Mesendoderm (in vitro differentiated cells): Measurements from ENCODE around the gene RELCH.
A peak's percentile ranks its signal among the peaks of the same experiment; 100 is the strongest.

Experiments
- DNase-seq: peaks from one replicate; pipeline ENCODE4 v3.0.0; 2013
- H2AK5ac ChIP-seq: 2 replicates; pipeline ENCODE4 v1.6.1; 2013; ENCODE audit warnings: low read length, inconsistent platforms
- H2BK120ac ChIP-seq: 2 replicates; pipeline ENCODE4 v1.6.1; 2013; ENCODE audit warnings: low read depth, mild to moderate bottlenecking, low read length, moderate library complexity, mixed read lengths
- H2BK15ac ChIP-seq: replicated peaks from 2 replicates; pipeline ENCODE4 v1.6.1; 2013; ENCODE audit warnings: low read depth, mild to moderate bottlenecking, moderate library complexity
- H2BK5ac ChIP-seq: 2 replicates; pipeline ENCODE4 v1.6.1; 2013; ENCODE audit warnings: low read length, inconsistent platforms
- H3K18ac ChIP-seq: 2 replicates; pipeline ENCODE4 v1.6.1; 2013; ENCODE audit warnings: mild to moderate bottlenecking, low read length, mixed read lengths
- H3K23ac ChIP-seq: one replicate; pipeline ENCODE4 v1.6.1; 2013; ENCODE audit warnings: low read length
- H3K27ac ChIP-seq: 2 replicates; pipeline ENCODE4 v1.5.1; 2013; ENCODE audit warnings: low read depth, mild to moderate bottlenecking, inconsistent platforms, low read length, moderate library complexity
- H3K27me3 ChIP-seq: 2 replicates; pipeline ENCODE4 v1.6.1; 2013; ENCODE audit warnings: low read length, control low read depth, mild to moderate bottlenecking, inconsistent platforms; ENCODE audit not compliant: insufficient read depth, poor library complexity
- H3K36me3 ChIP-seq: 2 replicates; pipeline ENCODE4 v1.6.1; 2013; ENCODE audit warnings: low read length, inconsistent platforms; ENCODE audit not compliant: control insufficient read depth, insufficient read depth
- H3K4ac ChIP-seq: one replicate; pipeline ENCODE4 v1.6.1; 2013; ENCODE audit warnings: low read depth, mild to moderate bottlenecking, low read length, moderate library complexity
- H3K4me1 ChIP-seq: 2 replicates; pipeline ENCODE4 v1.6.1; 2013; ENCODE audit warnings: low read depth, low read length, inconsistent platforms; ENCODE audit not compliant: control insufficient read depth
- H3K4me2 ChIP-seq: 2 replicates; pipeline ENCODE4 v1.6.1; 2013; ENCODE audit warnings: low read length
- H3K4me3 ChIP-seq: 2 replicates; pipeline ENCODE4 v1.5.1; 2013; ENCODE audit warnings: mild to moderate bottlenecking, low read length
- H3K56ac ChIP-seq: one replicate; pipeline ENCODE4 v1.6.1; 2013; ENCODE audit warnings: low read length
- H3K79me1 ChIP-seq: 2 replicates; pipeline ENCODE4 v1.6.1; 2013; ENCODE audit warnings: low read length, inconsistent platforms
- H3K79me2 ChIP-seq: 2 replicates; pipeline ENCODE4 v1.6.1; 2013; ENCODE audit warnings: mild to moderate bottlenecking, low read length; ENCODE audit not compliant: control insufficient read depth, insufficient read depth
- H3K9ac ChIP-seq: 2 replicates; pipeline ENCODE4 v1.6.1; 2013; ENCODE audit warnings: low read length, inconsistent platforms
- H4K5ac ChIP-seq: one replicate; pipeline ENCODE4 v1.6.1; 2013; ENCODE audit warnings: low read length
- H4K8ac ChIP-seq: one replicate; pipeline ENCODE4 v1.6.1; 2013; ENCODE audit warnings: low read depth, mild to moderate bottlenecking, control low read depth, low read length, moderate library complexity
- WGBS: extraction: QIAGEN DNeasy Blood & Tissue Kit; methylation state at CpG from one replicate; pipeline ENCODE4 v1.1.7; 2013; ENCODE audit warnings: low lambda C conversion rate, missing lambda C conversion rate; ENCODE audit not compliant: insufficient coverage; ENCODE audit errors: extremely low coverage; 5-methylcytosine and 5-hydroxymethylcytosine counted together

RELCH gene

GRCh38 chr18:62341473-62341872 is 154.4 kb downstream of the RELCH start:
- H3K4me3 ChIP-seq: no peak overlapping the region
- H3K27me3 ChIP-seq: no peaks in the 10 kb centered on the region
- no peak overlapping the region for H3K27ac ChIP-seq
- H3K79me1 ChIP-seq: no peaks in the 10 kb centered on the region
- H2BK5ac ChIP-seq: no peak overlapping the region
- H4K5ac ChIP-seq: no peak overlapping the region
- DNase-seq: no peak
- no peak overlapping the region for H3K4ac ChIP-seq
- H4K8ac ChIP-seq: no peak overlapping the region
- no peaks in the 10 kb centered on the region for H3K79me2 ChIP-seq
- peaks cover 10% of the 10 kb centered on the region for H3K4me1 ChIP-seq
- no peak overlapping the region for H2BK15ac ChIP-seq
- no peak overlapping the region for H3K56ac ChIP-seq
- H3K9ac ChIP-seq: no peak overlapping the region
- H2AK5ac ChIP-seq: no peak overlapping the region
- no peak overlapping the region for H3K18ac ChIP-seq
- H3K23ac ChIP-seq: no peak overlapping the region
- H2BK120ac ChIP-seq: no peak overlapping the region
- H3K36me3 ChIP-seq: no peaks in the 10 kb centered on the region
- WGBS: no CpG with 5 or more reads among the region's 3 CpGs
- no peak overlapping the region for H3K4me2 ChIP-seq

- Histone ChIP-seq H2BK120ac (no peak overlapping the region), H3K18ac (no peak overlapping the region), H3K79me1 (no peaks in the 10 kb centered on the region), H3K79me2 (no peaks in the 10 kb centered on the region), H3K23ac (no peak overlapping the region), H2AK5ac (no peak overlapping the region), H3K27me3 (no peaks in the 10 kb centered on the region), H3K56ac (no peak overlapping the region), H3K36me3 (no peaks in the 10 kb centered on the region), H4K8ac (no peak overlapping the region), H3K4me1 (peaks cover 16% of the 10 kb centered on the region), H2BK15ac (no peak overlapping the region), H4K5ac (no peak overlapping the region), H2BK5ac (no peak overlapping the region), H3K4ac (no peak overlapping the region), H3K27ac (no peak overlapping the region), H3K9ac (no peak overlapping the region), H3K4me3 (no peak overlapping the region), H3K4me2 (no peak overlapping the region)
- no CpG with 5 or more reads among the region's 4 CpGs for WGBS
- DNase-seq: no peak
Measured at GRCh38 chr18:62342884-62343283, 155.8 kb downstream of the RELCH start.

GRCh38 chr18:62343316-62343715 is 156.3 kb downstream of the RELCH start:
- no CpG with 5 or more reads among the region's 8 CpGs for WGBS
- H2BK5ac ChIP-seq: no peak overlapping the region
- no peak overlapping the region for H2BK120ac ChIP-seq
- peaks cover 16% of the 10 kb centered on the region for H3K4me1 ChIP-seq
- no peak overlapping the region for H3K4me2 ChIP-seq
- H3K27me3 ChIP-seq: no peaks in the 10 kb centered on the region
- H3K9ac ChIP-seq: no peak overlapping the region
- no peak overlapping the region for H4K5ac ChIP-seq
- H3K36me3 ChIP-seq: no peaks in the 10 kb centered on the region
- H3K79me1 ChIP-seq: no peaks in the 10 kb centered on the region
- no peak overlapping the region for H2AK5ac ChIP-seq
- no peaks in the 10 kb centered on the region for H3K79me2 ChIP-seq
- H2BK15ac ChIP-seq: no peak overlapping the region
- DNase-seq: no peak
- H3K27ac ChIP-seq: no peak overlapping the region
- H3K18ac ChIP-seq: no peak overlapping the region
- no peak overlapping the region for H3K4me3 ChIP-seq
- H3K56ac ChIP-seq: no peak overlapping the region
- no peak overlapping the region for H3K4ac ChIP-seq
- H3K23ac ChIP-seq: no peak overlapping the region
- H4K8ac ChIP-seq: no peak overlapping the region

- Histone ChIP-seq H3K4me1 (peaks cover 9% of the 10 kb centered on the region), H3K56ac (no peak overlapping the region), H4K5ac (no peak overlapping the region), H2BK120ac (no peak overlapping the region), H2BK5ac (no peak overlapping the region), H3K27ac (no peak overlapping the region), H3K4ac (no peak overlapping the region), H3K23ac (no peak overlapping the region), H3K36me3 (no peaks in the 10 kb centered on the region), H2BK15ac (no peak overlapping the region), H3K4me2 (no peak overlapping the region), H3K9ac (no peak overlapping the region), H3K4me3 (no peak overlapping the region), H4K8ac (no peak overlapping the region), H3K18ac (no peak overlapping the region), H2AK5ac (no peak overlapping the region), H3K79me1 (no peaks in the 10 kb centered on the region), H3K27me3 (no peaks in the 10 kb centered on the region), H3K79me2 (no peaks in the 10 kb centered on the region)
- no peak for DNase-seq
- no CpG with 5 or more reads among the region's 2 CpGs for WGBS
Measured at GRCh38 chr18:62345909-62346308, 158.9 kb downstream of the RELCH start.

GRCh38 chr18:62346333-62347088 is 159.5 kb downstream of the RELCH start:
- no peak overlapping the region for H3K4ac ChIP-seq
- no peak overlapping the region for H3K4me3 ChIP-seq
- H3K9ac ChIP-seq: no peak overlapping the region
- WGBS: no CpG with 5 or more reads among the region's 7 CpGs
- H2AK5ac ChIP-seq: no peak overlapping the region
- H2BK5ac ChIP-seq: no peak overlapping the region
- H3K79me1 ChIP-seq: no peaks in the 10 kb centered on the region
- no peak for DNase-seq
- H4K5ac ChIP-seq: no peak overlapping the region
- no peak overlapping the region for H2BK15ac ChIP-seq
- H2BK120ac ChIP-seq: no peak overlapping the region
- H3K23ac ChIP-seq: peak overlapping the region; percentile 16
- no peak overlapping the region for H3K56ac ChIP-seq
- H3K27me3 ChIP-seq: no peaks in the 10 kb centered on the region
- H3K27ac ChIP-seq: no peak overlapping the region
- peaks cover 9% of the 10 kb centered on the region for H3K4me1 ChIP-seq
- H3K36me3 ChIP-seq: no peaks in the 10 kb centered on the region
- no peak overlapping the region for H4K8ac ChIP-seq
- no peak overlapping the region for H3K4me2 ChIP-seq
- no peaks in the 10 kb centered on the region for H3K79me2 ChIP-seq
- no peak overlapping the region for H3K18ac ChIP-seq

GRCh38 chr18:62347089-62347506 is 160.0 kb downstream of the RELCH start:
- Histone ChIP-seq H3K23ac (no peak overlapping the region), H3K79me2 (no peaks in the 10 kb centered on the region), H3K4me3 (no peak overlapping the region), H2AK5ac (no peak overlapping the region), H2BK120ac (no peak overlapping the region), H3K4me1 (peaks cover 9% of the 10 kb centered on the region), H3K27ac (no peak overlapping the region), H4K8ac (no peak overlapping the region), H3K18ac (no peak overlapping the region), H3K4me2 (no peak overlapping the region), H3K36me3 (no peaks in the 10 kb centered on the region), H4K5ac (no peak overlapping the region), H3K4ac (no peak overlapping the region), H3K79me1 (no peaks in the 10 kb centered on the region), H2BK15ac (no peak overlapping the region), H2BK5ac (no peak overlapping the region), H3K9ac (no peak overlapping the region), H3K27me3 (no peaks in the 10 kb centered on the region), H3K56ac (no peak overlapping the region)
- WGBS: no CpG with 5 or more reads among the region's 6 CpGs
- DNase-seq: peak; percentile 69
